GM23338 (cell line): ENCODE data around the gene SMAD3. TPM values are rescaled to one million over a fixed set of nuclear protein-coding genes. Genes with fewer than 3 reads are reported as not detected.

Experiments used
- ATAC-seq: fragments of 200-7000 bp; cut with Tn5 transposase; 3 replicates; pipeline ENCODE4 v1.9.1; 2020
- DNase-seq: peaks from one replicate; pipeline ENCODE4 v3.0.0-alpha.2; 2015; ENCODE audit warnings: low spot score
- H2AFZ ChIP-seq: fragments of 200-600 bp; sonication (generic); 2 replicates; pipeline ENCODE4 v1.8.0; 2016; ENCODE audit warnings: antibody characterized with exemption, mild to moderate bottlenecking, moderate library complexity
- H3F3A ChIP-seq: fragments of 200-600 bp; sonication (generic); replicated peaks from 2 replicates; pipeline ENCODE4 v1.8.0; 2017; ENCODE audit warnings: antibody characterized with exemption, mixed run types, low read depth
- H3K27ac ChIP-seq: fragments of 200-600 bp; sonication (generic); 2 replicates; pipeline ENCODE4 v1.6.1; 2016; ENCODE audit warnings: low read depth
- H3K27me3 ChIP-seq: fragments of 200-600 bp; sonication (generic); 2 replicates; pipeline ENCODE4 v1.8.0; 2016; ENCODE audit warnings: mild to moderate bottlenecking, mixed run types, moderate library complexity; ENCODE audit not compliant: insufficient read depth
- H3K36me3 ChIP-seq: fragments of 200-600 bp; sonication (generic); 2 replicates; pipeline ENCODE4 v1.8.0; 2016; ENCODE audit warnings: mild to moderate bottlenecking; ENCODE audit not compliant: insufficient read depth
- H3K4me1 ChIP-seq: fragments of 200-600 bp; sonication (generic); 2 replicates; pipeline ENCODE4 v1.8.0; 2016; ENCODE audit warnings: mild to moderate bottlenecking, moderate library complexity; ENCODE audit not compliant: insufficient read depth
- H3K4me2 ChIP-seq: fragments of 200-600 bp; sonication (generic); 2 replicates; pipeline ENCODE4 v1.7.1; 2017; ENCODE audit warnings: mixed run types
- H3K4me3 ChIP-seq: fragments of 200-600 bp; sonication (generic); 2 replicates; pipeline ENCODE4 v1.6.1; 2016; ENCODE audit warnings: mixed run types
- H3K79me2 ChIP-seq: fragments of 200-600 bp; sonication (generic); replicated peaks from 2 replicates; pipeline ENCODE4 v1.8.0; 2017; ENCODE audit warnings: mild to moderate bottlenecking; ENCODE audit not compliant: insufficient read depth
- H3K9me2 ChIP-seq: fragments of 200-600 bp; sonication (generic); 2 replicates; pipeline ENCODE4 v1.8.0; 2017; ENCODE audit not compliant: insufficient read depth
- H4K20me1 ChIP-seq: fragments of 200-600 bp; sonication (generic); replicated peaks from 2 replicates; pipeline ENCODE4 v1.8.0; 2017; ENCODE audit warnings: mild to moderate bottlenecking; ENCODE audit not compliant: insufficient read depth
- H3K27ac Mint-ChIP-seq: 2 replicates; pipeline ENCODE4 v1.8.0; 2020; ENCODE audit warnings: inconsistent platforms, mild to moderate bottlenecking, moderate library complexity, mixed read lengths
- H3K27me3 Mint-ChIP-seq: 3 replicates; pipeline ENCODE4 v1.8.0; 2022; ENCODE audit warnings: low read depth, mild to moderate bottlenecking, moderate library complexity, mixed read lengths, inconsistent platforms; ENCODE audit not compliant: insufficient read depth, poor library complexity
- H3K36me3 Mint-ChIP-seq: 3 replicates; pipeline ENCODE4 v1.8.0; 2021; ENCODE audit warnings: low read depth, mild to moderate bottlenecking, inconsistent platforms, moderate library complexity, mixed read lengths
- H3K4me1 Mint-ChIP-seq: 3 replicates; pipeline ENCODE4 v1.8.0; 2020; ENCODE audit warnings: mild to moderate bottlenecking, inconsistent platforms, mixed read lengths
- H3K4me3 Mint-ChIP-seq: 3 replicates; pipeline ENCODE4 v1.8.0; 2021; ENCODE audit warnings: moderate library complexity, mild to moderate bottlenecking, inconsistent platforms, mixed read lengths
- H3K9me3 Mint-ChIP-seq: 3 replicates; pipeline ENCODE4 v1.8.0; 2020; ENCODE audit warnings: moderate library complexity, mild to moderate bottlenecking, inconsistent platforms, mixed read lengths
- EZH2 ChIP-seq: fragments of 200-600 bp; sonication (generic); IDR thresholded peaks from one replicate; pipeline ENCODE4 v1.8.0; 2017; ENCODE audit warnings: antibody characterized with exemption, mild to moderate bottlenecking, low read depth; ENCODE audit not compliant: unreplicated experiment
- EZH2phosphoT487 ChIP-seq: fragments of 200-600 bp; sonication (generic); IDR thresholded peaks from one replicate; pipeline ENCODE4 v1.8.1; 2018; ENCODE audit warnings: antibody characterized with exemption; ENCODE audit not compliant: unreplicated experiment
- JUNB ChIP-seq: IDR thresholded peaks from one replicate; pipeline ENCODE4 v1.6.1; 2016; ENCODE audit warnings: antibody characterized with exemption; ENCODE audit not compliant: unreplicated experiment
- NANOG ChIP-seq: IDR thresholded peaks from 2 replicates; pipeline ENCODE4 v1.6.1; 2016; ENCODE audit warnings: antibody characterized with exemption, borderline replicate concordance
- POLR2AphosphoS5 ChIP-seq: IDR thresholded peaks from 2 replicates; pipeline ENCODE4 v1.6.1; 2016; ENCODE audit warnings: antibody characterized with exemption, low read depth
- STAT1 ChIP-seq: IDR thresholded peaks from one replicate; pipeline ENCODE4 v1.6.1; 2016; ENCODE audit warnings: antibody characterized with exemption; ENCODE audit not compliant: unreplicated experiment
- ZNF114 ChIP-seq: fragments of 250-450 bp; sonication (Bioruptor Pico); IDR thresholded peaks from 2 replicates; pipeline ENCODE4 v1.5.0; 2020; ENCODE audit warnings: mild to moderate bottlenecking, moderate library complexity
- ZNF331 ChIP-seq: fragments of 250-450 bp; sonication (Bioruptor Pico); IDR thresholded peaks from 2 replicates; pipeline ENCODE4 v1.5.0; 2020; ENCODE audit warnings: low read depth, mild to moderate bottlenecking, moderate library complexity
- polyA plus RNA-seq: library from polyadenylated mRNA; unstranded; fragments of >200 nt; fragmentation: Nextera tagmentation; extraction: Ambion mirVana; gene quantifications from 2 replicates; pipeline ENCODE4 v1.2.1, GENCODE V29; 2016
- total RNA-seq: library from RNA; depleted of rRNA; stranded (reverse); fragments of >200 nt; shearing (Covaris generic); gene quantifications from 2 replicates; pipeline ENCODE4 v1.2.3, GENCODE V29; 2014
- TF ChIP-seq, protein P1 (sequence below), 2 experiments: fragments of 200-600 bp in 1 of 2; sonication (generic) in 1 of 2; conservative IDR thresholded peaks; 2 replicates each; pipeline versions ENCODE4 v1.5.1 to v1.6.1; 2016 to 2017; ENCODE audit warnings: antibody characterized with exemption in 2 of 2, low read depth in 2 of 2, mild to moderate bottlenecking in 2 of 2, moderate library complexity in 1 of 2
- TF ChIP-seq, protein P2 (sequence below): fragments of 250-450 bp; sonication (Bioruptor Pico); IDR thresholded peaks from 2 replicates; pipeline ENCODE4 v1.5.0; 2020; ENCODE audit warnings: mild to moderate bottlenecking, moderate library complexity

Gene SMAD3
- total and polyA plus RNA-seq, 2 experiments from 2014 or later, result 4.9 to 11.6 TPM

DNA sequence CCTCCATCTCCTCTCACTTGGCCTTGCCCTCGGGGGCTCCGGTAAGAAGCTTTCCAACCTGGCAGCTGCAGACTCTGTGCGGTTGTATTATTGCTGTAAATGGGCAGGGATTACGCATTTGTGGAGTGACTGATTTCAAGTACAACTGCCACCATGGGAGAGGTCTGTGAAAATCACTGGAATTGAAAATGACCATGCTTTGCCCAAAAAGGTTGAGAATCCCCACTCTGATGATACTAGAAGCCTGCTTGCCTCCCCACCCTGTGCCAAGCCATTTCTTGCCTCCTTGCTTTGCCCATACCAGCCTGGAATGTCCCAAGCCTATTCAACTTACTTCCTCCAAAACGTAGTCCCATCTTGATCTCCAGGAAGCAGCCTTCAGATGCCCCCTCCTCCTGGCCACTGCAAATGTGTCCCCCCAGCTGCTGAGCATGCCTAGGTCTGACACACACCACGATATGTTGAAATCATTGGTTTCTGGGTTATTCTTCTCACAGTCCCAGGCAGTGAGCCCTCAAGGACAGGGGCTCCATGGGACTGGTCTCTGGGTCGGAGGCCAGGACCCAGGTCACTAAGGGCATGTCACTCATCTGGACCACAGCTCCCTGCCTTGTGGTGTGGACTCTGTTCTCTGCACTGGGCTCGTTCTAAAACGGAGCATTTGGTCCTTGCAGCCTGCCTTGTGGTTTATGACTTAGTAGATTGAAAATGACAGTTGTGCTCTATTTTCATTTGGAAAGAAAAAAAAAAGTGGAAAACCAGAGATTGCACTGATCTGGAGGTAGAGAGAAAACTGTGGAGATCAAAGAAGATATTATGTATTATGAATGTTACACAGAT is 42.9 kb downstream of the SMAD3 start:
- peaks cover 8% of the 10 kb centered on the region for H3K36me3 ChIP-seq
- no peak overlapping the region for H3K4me2 ChIP-seq
- Mint-ChIP-seq H3K27me3 (peaks cover 6% of the 10 kb centered on the region), H3K4me3 (no peak overlapping the region), H3K36me3 (peaks cover 20% of the 10 kb centered on the region; the same call in 2 of the 3 replicates), H3K27ac (no peak overlapping the region), H3K4me1 (peaks cover 21% of the 10 kb centered on the region), H3K9me3 (peaks cover 24% of the 10 kb centered on the region; the same call in 2 of the 3 replicates)
- no peak overlapping the region for H3K4me3 ChIP-seq
- H3K27ac ChIP-seq, result no peak overlapping the region
- no peaks in the 10 kb centered on the region for H3F3A ChIP-seq
- 0 out of 2 replicates have a peak, but pooled peaks cover 3% of the 10 kb centered on the region for H3K9me2 ChIP-seq
- no peaks in the 10 kb centered on the region for H4K20me1 ChIP-seq
- H2AFZ ChIP-seq, result no peak overlapping the region
- no peak for ATAC-seq
- H3K79me2 ChIP-seq, result peaks cover 19% of the 10 kb centered on the region
- no peak for TF ChIP-seq NANOG
- TF ChIP-seq ZNF114 (CRISPR knock-in tag), result no peak
- TF ChIP-seq EZH2phosphoT487, result no peak
- TF ChIP-seq, protein P1, sequence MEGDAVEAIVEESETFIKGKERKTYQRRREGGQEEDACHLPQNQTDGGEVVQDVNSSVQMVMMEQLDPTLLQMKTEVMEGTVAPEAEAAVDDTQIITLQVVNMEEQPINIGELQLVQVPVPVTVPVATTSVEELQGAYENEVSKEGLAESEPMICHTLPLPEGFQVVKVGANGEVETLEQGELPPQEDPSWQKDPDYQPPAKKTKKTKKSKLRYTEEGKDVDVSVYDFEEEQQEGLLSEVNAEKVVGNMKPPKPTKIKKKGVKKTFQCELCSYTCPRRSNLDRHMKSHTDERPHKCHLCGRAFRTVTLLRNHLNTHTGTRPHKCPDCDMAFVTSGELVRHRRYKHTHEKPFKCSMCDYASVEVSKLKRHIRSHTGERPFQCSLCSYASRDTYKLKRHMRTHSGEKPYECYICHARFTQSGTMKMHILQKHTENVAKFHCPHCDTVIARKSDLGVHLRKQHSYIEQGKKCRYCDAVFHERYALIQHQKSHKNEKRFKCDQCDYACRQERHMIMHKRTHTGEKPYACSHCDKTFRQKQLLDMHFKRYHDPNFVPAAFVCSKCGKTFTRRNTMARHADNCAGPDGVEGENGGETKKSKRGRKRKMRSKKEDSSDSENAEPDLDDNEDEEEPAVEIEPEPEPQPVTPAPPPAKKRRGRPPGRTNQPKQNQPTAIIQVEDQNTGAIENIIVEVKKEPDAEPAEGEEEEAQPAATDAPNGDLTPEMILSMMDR (conservative IDR thresholded peaks at IDR 0.05; ENCODE audit: low read depth in 2 of 2), result no peak
- no peak for TF ChIP-seq POLR2AphosphoS5
- peaks cover 8% of the 10 kb centered on the region; the same call in 1 of the 2 replicates for H3K4me1 ChIP-seq
- no peak for DNase-seq
- H3K27me3 ChIP-seq, result no peaks in the 10 kb centered on the region

DNA sequence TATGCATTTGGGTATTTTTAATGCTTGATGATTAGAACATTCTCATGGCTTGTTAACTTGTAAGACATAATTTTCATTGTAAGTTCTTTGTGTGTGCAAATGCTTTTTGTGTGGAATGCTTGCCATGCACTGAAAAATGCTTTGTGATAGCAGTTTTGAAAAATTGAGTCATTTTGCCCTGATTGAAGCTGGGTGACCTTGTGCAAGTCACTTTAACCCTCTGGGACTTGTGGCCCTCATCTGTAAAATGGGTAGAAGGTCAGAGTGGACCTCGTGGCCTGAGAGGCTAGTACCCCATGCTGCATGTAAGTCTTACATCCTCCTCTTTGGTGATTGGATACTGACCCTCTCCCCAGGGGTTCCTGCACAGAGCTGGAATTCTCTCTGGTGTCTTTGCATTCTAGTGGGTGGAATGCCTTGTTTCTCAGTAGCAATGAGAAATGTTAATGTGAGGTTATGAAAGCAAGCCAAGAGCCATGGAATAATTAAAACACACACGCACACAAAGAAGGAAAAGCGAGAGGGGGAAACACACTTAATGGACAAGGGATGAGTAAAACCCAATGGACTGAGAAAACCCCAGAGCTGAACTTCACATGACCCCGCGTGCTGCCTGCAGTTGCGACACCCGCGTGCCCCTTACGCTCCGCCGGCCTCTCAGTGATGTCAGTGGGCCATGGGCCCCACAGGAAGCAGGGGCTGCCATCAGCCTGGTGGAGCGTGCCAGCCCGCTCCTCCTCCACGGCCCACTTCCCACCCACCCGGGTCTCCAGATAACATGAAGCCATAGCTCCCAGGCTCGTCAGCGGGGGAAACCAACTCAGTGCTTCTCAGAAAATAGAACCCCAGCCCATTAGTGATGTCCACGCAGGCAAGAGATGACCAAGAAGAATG is 44.0 kb downstream of the SMAD3 start:
- Histone ChIP-seq H3K4me3 (no peak overlapping the region), H3F3A (no peaks in the 10 kb centered on the region), H3K9me2 (0 out of 2 replicates have a peak, but pooled peaks cover 3% of the 10 kb centered on the region), H2AFZ (no peak overlapping the region), H3K4me1 (peaks cover 4% of the 10 kb centered on the region; the same call in 1 of the 2 replicates), H4K20me1 (no peaks in the 10 kb centered on the region), H3K4me2 (no peak overlapping the region), H3K27ac (no peak overlapping the region), H3K36me3 (peaks cover 8% of the 10 kb centered on the region), H3K27me3 (no peaks in the 10 kb centered on the region), H3K79me2 (peaks cover 24% of the 10 kb centered on the region)
- ATAC-seq (no peak), DNase-seq (peak; percentile 26)
- Mint-ChIP-seq H3K9me3 (peaks cover 24% of the 10 kb centered on the region; the same call in 2 of the 3 replicates), H3K4me3 (no peak overlapping the region), H3K36me3 (peaks cover 20% of the 10 kb centered on the region; the same call in 2 of the 3 replicates), H3K27ac (no peak overlapping the region), H3K4me1 (peaks cover 15% of the 10 kb centered on the region), H3K27me3 (peaks cover 6% of the 10 kb centered on the region)
- no peak for TF ChIP-seq EZH2
- no peak for TF ChIP-seq STAT1
- no peak for TF ChIP-seq ZNF114 (CRISPR knock-in tag)
- TF ChIP-seq, protein P2, sequence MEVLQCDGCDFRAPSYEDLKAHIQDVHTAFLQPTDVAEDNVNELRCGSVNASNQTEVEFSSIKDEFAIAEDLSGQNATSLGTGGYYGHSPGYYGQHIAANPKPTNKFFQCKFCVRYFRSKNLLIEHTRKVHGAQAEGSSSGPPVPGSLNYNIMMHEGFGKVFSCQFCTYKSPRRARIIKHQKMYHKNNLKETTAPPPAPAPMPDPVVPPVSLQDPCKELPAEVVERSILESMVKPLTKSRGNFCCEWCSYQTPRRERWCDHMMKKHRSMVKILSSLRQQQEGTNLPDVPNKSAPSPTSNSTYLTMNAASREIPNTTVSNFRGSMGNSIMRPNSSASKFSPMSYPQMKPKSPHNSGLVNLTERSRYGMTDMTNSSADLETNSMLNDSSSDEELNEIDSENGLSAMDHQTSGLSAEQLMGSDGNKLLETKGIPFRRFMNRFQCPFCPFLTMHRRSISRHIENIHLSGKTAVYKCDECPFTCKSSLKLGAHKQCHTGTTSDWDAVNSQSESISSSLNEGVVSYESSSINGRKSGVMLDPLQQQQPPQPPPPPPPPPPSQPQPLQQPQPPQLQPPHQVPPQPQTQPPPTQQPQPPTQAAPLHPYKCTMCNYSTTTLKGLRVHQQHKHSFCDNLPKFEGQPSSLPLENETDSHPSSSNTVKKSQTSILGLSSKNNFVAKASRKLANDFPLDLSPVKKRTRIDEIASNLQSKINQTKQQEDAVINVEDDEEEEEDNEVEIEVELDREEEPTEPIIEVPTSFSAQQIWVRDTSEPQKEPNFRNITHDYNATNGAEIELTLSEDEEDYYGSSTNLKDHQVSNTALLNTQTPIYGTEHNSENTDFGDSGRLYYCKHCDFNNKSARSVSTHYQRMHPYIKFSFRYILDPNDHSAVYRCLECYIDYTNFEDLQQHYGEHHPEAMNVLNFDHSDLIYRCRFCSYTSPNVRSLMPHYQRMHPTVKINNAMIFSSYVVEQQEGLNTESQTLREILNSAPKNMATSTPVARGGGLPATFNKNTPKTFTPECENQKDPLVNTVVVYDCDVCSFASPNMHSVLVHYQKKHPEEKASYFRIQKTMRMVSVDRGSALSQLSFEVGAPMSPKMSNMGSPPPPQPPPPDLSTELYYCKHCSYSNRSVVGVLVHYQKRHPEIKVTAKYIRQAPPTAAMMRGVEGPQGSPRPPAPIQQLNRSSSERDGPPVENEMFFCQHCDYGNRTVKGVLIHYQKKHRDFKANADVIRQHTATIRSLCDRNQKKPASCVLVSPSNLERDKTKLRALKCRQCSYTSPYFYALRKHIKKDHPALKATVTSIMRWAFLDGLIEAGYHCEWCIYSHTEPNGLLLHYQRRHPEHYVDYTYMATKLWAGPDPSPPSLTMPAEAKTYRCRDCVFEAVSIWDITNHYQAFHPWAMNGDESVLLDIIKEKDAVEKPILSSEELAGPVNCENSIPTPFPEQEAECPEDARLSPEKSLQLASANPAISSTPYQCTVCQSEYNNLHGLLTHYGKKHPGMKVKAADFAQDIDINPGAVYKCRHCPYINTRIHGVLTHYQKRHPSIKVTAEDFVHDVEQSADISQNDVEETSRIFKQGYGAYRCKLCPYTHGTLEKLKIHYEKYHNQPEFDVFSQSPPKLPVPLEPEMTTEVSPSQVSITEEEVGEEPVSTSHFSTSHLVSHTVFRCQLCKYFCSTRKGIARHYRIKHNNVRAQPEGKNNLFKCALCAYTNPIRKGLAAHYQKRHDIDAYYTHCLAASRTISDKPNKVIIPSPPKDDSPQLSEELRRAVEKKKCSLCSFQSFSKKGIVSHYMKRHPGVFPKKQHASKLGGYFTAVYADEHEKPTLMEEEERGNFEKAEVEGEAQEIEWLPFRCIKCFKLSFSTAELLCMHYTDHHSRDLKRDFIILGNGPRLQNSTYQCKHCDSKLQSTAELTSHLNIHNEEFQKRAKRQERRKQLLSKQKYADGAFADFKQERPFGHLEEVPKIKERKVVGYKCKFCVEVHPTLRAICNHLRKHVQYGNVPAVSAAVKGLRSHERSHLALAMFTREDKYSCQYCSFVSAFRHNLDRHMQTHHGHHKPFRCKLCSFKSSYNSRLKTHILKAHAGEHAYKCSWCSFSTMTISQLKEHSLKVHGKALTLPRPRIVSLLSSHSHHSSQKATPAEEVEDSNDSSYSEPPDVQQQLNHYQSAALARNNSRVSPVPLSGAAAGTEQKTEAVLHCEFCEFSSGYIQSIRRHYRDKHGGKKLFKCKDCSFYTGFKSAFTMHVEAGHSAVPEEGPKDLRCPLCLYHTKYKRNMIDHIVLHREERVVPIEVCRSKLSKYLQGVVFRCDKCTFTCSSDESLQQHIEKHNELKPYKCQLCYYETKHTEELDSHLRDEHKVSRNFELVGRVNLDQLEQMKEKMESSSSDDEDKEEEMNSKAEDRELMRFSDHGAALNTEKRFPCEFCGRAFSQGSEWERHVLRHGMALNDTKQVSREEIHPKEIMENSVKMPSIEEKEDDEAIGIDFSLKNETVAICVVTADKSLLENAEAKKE (CRISPR knock-in tag), result no peak
- no peak for TF ChIP-seq ZNF331 (CRISPR knock-in tag)
- TF ChIP-seq JUNB, result no peak
